ENCODE results near the gene PAX7.

GRCh38 chr1:18773753-18774152 is 143.1 kb downstream of the PAX7 start:
- TF ChIP-seq, protein P1, sequence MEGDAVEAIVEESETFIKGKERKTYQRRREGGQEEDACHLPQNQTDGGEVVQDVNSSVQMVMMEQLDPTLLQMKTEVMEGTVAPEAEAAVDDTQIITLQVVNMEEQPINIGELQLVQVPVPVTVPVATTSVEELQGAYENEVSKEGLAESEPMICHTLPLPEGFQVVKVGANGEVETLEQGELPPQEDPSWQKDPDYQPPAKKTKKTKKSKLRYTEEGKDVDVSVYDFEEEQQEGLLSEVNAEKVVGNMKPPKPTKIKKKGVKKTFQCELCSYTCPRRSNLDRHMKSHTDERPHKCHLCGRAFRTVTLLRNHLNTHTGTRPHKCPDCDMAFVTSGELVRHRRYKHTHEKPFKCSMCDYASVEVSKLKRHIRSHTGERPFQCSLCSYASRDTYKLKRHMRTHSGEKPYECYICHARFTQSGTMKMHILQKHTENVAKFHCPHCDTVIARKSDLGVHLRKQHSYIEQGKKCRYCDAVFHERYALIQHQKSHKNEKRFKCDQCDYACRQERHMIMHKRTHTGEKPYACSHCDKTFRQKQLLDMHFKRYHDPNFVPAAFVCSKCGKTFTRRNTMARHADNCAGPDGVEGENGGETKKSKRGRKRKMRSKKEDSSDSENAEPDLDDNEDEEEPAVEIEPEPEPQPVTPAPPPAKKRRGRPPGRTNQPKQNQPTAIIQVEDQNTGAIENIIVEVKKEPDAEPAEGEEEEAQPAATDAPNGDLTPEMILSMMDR (IDR thresholded peaks at IDR 0.05; ENCODE audit: low read length): no peak
- TF ChIP-seq EZH2 (IDR thresholded peaks at IDR 0.05; ENCODE audit: borderline replicate concordance, low read length): no peak
